Osteoblast (primary cell): ENCODE results near the gene ATP8A1. TPM values are rescaled to one million over a fixed set of nuclear protein-coding genes. Genes with fewer than 3 reads are reported as not detected.

Experiments used
- DNase-seq: peaks from one replicate; pipeline ENCODE4 v3.0.0; 2011; ENCODE audit warnings: low spot score, mixed read lengths; ENCODE audit not compliant: insufficient read length; ENCODE audit errors: missing footprints
- H2AFZ ChIP-seq: 2 replicates; pipeline ENCODE4 v1.6.0; 2011; ENCODE audit warnings: mild to moderate bottlenecking, low read length
- H3K27ac ChIP-seq: 2 replicates; pipeline ENCODE4 v1.5.1; 2011; ENCODE audit warnings: mild to moderate bottlenecking, low read depth, low read length, moderate library complexity
- H3K27me3 ChIP-seq: 2 replicates; pipeline ENCODE4 v1.6.0; 2012; ENCODE audit warnings: mild to moderate bottlenecking, control low read depth, inconsistent platforms, low read length, moderate library complexity; ENCODE audit not compliant: insufficient read depth
- H3K36me3 ChIP-seq: 2 replicates; pipeline ENCODE4 v1.5.1; 2011; ENCODE audit warnings: mild to moderate bottlenecking, low read length, control low read depth, moderate library complexity; ENCODE audit not compliant: insufficient read depth
- H3K4me1 ChIP-seq: 2 replicates; pipeline ENCODE4 v1.5.1; 2011; ENCODE audit warnings: mild to moderate bottlenecking, low read length, control low read depth, moderate library complexity; ENCODE audit not compliant: insufficient read depth
- H3K4me2 ChIP-seq: 2 replicates; pipeline ENCODE4 v1.6.0; 2011; ENCODE audit warnings: mild to moderate bottlenecking, low read length; ENCODE audit not compliant: insufficient read depth
- H3K4me3 ChIP-seq: fragments of 200-600 bp; sonication (generic); 3 replicates; pipeline ENCODE4 v1.5.1; 2012; ENCODE audit warnings: mild to moderate bottlenecking, low read length, inconsistent platforms; ENCODE audit not compliant: insufficient read depth
- H3K79me2 ChIP-seq: 2 replicates; pipeline ENCODE4 v1.6.0; 2012; ENCODE audit warnings: mild to moderate bottlenecking, low read length, control low read depth, inconsistent platforms; ENCODE audit not compliant: insufficient read depth
- H3K9me3 ChIP-seq: 2 replicates; pipeline ENCODE4 v1.5.1; 2011; ENCODE audit warnings: low read depth, low read length, control low read depth
- H4K20me1 ChIP-seq: 2 replicates; pipeline ENCODE4 v1.6.0; 2012; ENCODE audit warnings: mild to moderate bottlenecking, low read length, control low read depth; ENCODE audit not compliant: insufficient read depth
- CTCF ChIP-seq: IDR thresholded peaks from 2 replicates; pipeline ENCODE4 v1.5.1; 2011; ENCODE audit warnings: mild to moderate bottlenecking, low read depth, low read length, moderate library complexity; ENCODE audit errors: extremely low read depth
- total RNA-seq: library from RNA; depleted of rRNA; stranded (reverse); fragments of >200 nt; gene quantifications from 2 replicates; pipeline ENCODE4 v1.2.3, GENCODE V29; 2012

ATP8A1 gene
- total RNA-seq, 1 donor: 2.5 TPM

GRCh38 chr4:42420140-42420539, 236.8 kb downstream of the ATP8A1 start:
- Histone ChIP-seq H3K4me2 (no peak overlapping the region), H3K9me3 (no peaks in the 10 kb centered on the region), H4K20me1 (no peaks in the 10 kb centered on the region), H3K27ac (no peak overlapping the region), H3K4me1 (no peaks in the 10 kb centered on the region), H3K27me3 (no peaks in the 10 kb centered on the region), H2AFZ (no peak overlapping the region), H3K4me3 (no peak overlapping the region), H3K79me2 (no peaks in the 10 kb centered on the region), H3K36me3 (no peaks in the 10 kb centered on the region)
- DNase-seq: no peak
- TF ChIP-seq CTCF: no peak

GRCh38 chr4:42417550-42417949, 239.4 kb downstream of the ATP8A1 start:
- DNase-seq: no peak
- Histone ChIP-seq H3K4me2 (no peak overlapping the region), H3K4me1 (no peaks in the 10 kb centered on the region), H3K79me2 (no peaks in the 10 kb centered on the region), H4K20me1 (no peaks in the 10 kb centered on the region), H3K9me3 (no peaks in the 10 kb centered on the region), H3K36me3 (no peaks in the 10 kb centered on the region), H3K27me3 (no peaks in the 10 kb centered on the region), H3K4me3 (no peak overlapping the region), H3K27ac (no peak overlapping the region), H2AFZ (no peak overlapping the region)
- TF ChIP-seq CTCF: no peak

- Histone ChIP-seq H4K20me1 (no peaks in the 10 kb centered on the region), H3K79me2 (no peaks in the 10 kb centered on the region), H3K36me3 (no peaks in the 10 kb centered on the region), H3K4me2 (no peak overlapping the region), H3K27me3 (no peaks in the 10 kb centered on the region), H3K27ac (no peak overlapping the region), H3K4me3 (no peak overlapping the region), H2AFZ (no peak overlapping the region), H3K4me1 (peaks cover 3% of the 10 kb centered on the region), H3K9me3 (no peaks in the 10 kb centered on the region)
- no peak for DNase-seq
- TF ChIP-seq CTCF: no peak
Measured at GRCh38 chr4:42416017-42416416, 240.9 kb downstream of the ATP8A1 start.

GRCh38 chr4:42415281-42415680, 241.6 kb downstream of the ATP8A1 start:
- no peak overlapping the region for H3K4me3 ChIP-seq
- no peak for DNase-seq
- H2AFZ ChIP-seq: no peak overlapping the region
- no peaks in the 10 kb centered on the region for H3K79me2 ChIP-seq
- no peaks in the 10 kb centered on the region for H3K36me3 ChIP-seq
- H3K9me3 ChIP-seq: no peaks in the 10 kb centered on the region
- no peak overlapping the region for H3K27ac ChIP-seq
- H4K20me1 ChIP-seq: no peaks in the 10 kb centered on the region
- H3K27me3 ChIP-seq: no peaks in the 10 kb centered on the region
- no peak overlapping the region for H3K4me2 ChIP-seq
- TF ChIP-seq CTCF: no peak
- H3K4me1 ChIP-seq: peaks cover 3% of the 10 kb centered on the region
